Ovary (tissue), 9 donors: ENCODE results near the gene MEIS1. TPM values are rescaled to one million over a fixed set of nuclear protein-coding genes. Genes with fewer than 3 reads are reported as not detected.

Experiments
- DNase-seq, 5 donors: peaks; one replicate each; pipeline ENCODE4 v3.0.0-alpha.2; 2019 to 2020
- H3K27ac ChIP-seq, 2 donors: fragments of 200-600 bp; one replicate each; pipeline versions ENCODE4 v1.5.1 to v1.8.0; 2019 to 2022
- H3K27me3 ChIP-seq: fragments of 200-600 bp; one replicate; pipeline ENCODE4 v1.8.0; 2022
- H3K36me3 ChIP-seq: fragments of 200-600 bp; sonication (generic); one replicate; pipeline ENCODE4 v1.5.1; 2019
- H3K4me1 ChIP-seq: one replicate; pipeline ENCODE4 v1.8.1; 2013; ENCODE audit warnings: mild to moderate bottlenecking, moderate library complexity; ENCODE audit not compliant: insufficient read depth
- H3K4me3 ChIP-seq: fragments of 200-600 bp; sonication (generic); one replicate; pipeline ENCODE4 v1.5.1; 2017
- H3K9me3 ChIP-seq, 2 donors: fragments of 200-600 bp in 1 of 2; sonication (generic) in 1 of 2; one replicate each; pipeline versions ENCODE4 v1.5.1 to v1.8.1; 2013 to 2019; ENCODE audit warnings: mild to moderate bottlenecking in 1 of 2, moderate library complexity in 1 of 2
- CTCF ChIP-seq, 3 donors: fragments of 450-650 bp in 2 of 3; fragments of 200-600 bp in 1 of 3; IDR thresholded peaks; one replicate each; pipeline versions ENCODE4 v1.5.1 to v1.8.0; 2016 to 2022; ENCODE audit warnings: antibody characterized with exemption in 3 of 3, mild to moderate bottlenecking in 1 of 3
- EP300 ChIP-seq: sonication (generic); formaldehyde crosslinking; IDR thresholded peaks from one replicate; pipeline ENCODE4 v1.6.1; 2017; ENCODE audit warnings: antibody characterized with exemption
- POLR2A ChIP-seq: fragments of 450-650 bp; IDR thresholded peaks from one replicate; pipeline ENCODE4 v1.6.1; 2017; ENCODE audit warnings: antibody characterized with exemption, mild to moderate bottlenecking, moderate library complexity
- WGBS, 3 donors: extraction: QIAGEN DNeasy Blood & Tissue Kit in 1 of 3; methylation state at CpG; one replicate each; pipeline versions ENCODE4 v1.1.5 to v1.1.7; 2013 to 2017; 5-methylcytosine and 5-hydroxymethylcytosine counted together
- intact Hi-C, 4 donors: fragments of 100-400 bp; cut with DNase I; formaldehyde crosslinking; loops; one replicate each; pipeline versions ENCODE4 v1.11.0 to v1.15.1; 2022 to 2023
- polyA plus RNA-seq, 2 donors: library from polyadenylated mRNA; stranded (reverse); fragments of 200-250 nt in 1 of 2; fragments of 350-450 nt in 1 of 2; fragmentation: Illumina TruSeq in 1 of 2; extraction: RNeasy Lipid Tissue Mini Kit (QIAGEN cat#74804) in 1 of 2; gene quantifications; one replicate each; pipeline ENCODE4 v1.2.3, GENCODE V29; 2013 to 2014
- total RNA-seq, 7 donors: library from RNA; depleted of rRNA in 2 of 7; stranded (reverse); fragments of >200 nt in 2 of 7; fragmentation: NEBNext Ultra II Directional in 3 of 7; extraction: Animal tissue kit (Norgen Biotek cat#: 25700) in 3 of 7; gene quantifications; one replicate each; pipeline versions ENCODE4 v1.1.0 to v1.2.4, GENCODE V29; 2016 to 2023
- donor health status: DM: no; HTN: no; CAD: no; lungs with moderate emphysema.
- donor health status: DM: no; HTN: no; CAD: no.
- donor health status: Bipolar disorder and iron deficiency.
- donor health status: DM: yes; HTN: yes; CAD: no.
- donor health status: DM: no; HTN: no; CAD: no.
- donor health status: DM: yes; HTN: yes; CAD: no.

The MEIS1 gene
- total and polyA plus RNA-seq, 9 donors, result 19.4 to 163 (median 80.4) TPM

DNA sequence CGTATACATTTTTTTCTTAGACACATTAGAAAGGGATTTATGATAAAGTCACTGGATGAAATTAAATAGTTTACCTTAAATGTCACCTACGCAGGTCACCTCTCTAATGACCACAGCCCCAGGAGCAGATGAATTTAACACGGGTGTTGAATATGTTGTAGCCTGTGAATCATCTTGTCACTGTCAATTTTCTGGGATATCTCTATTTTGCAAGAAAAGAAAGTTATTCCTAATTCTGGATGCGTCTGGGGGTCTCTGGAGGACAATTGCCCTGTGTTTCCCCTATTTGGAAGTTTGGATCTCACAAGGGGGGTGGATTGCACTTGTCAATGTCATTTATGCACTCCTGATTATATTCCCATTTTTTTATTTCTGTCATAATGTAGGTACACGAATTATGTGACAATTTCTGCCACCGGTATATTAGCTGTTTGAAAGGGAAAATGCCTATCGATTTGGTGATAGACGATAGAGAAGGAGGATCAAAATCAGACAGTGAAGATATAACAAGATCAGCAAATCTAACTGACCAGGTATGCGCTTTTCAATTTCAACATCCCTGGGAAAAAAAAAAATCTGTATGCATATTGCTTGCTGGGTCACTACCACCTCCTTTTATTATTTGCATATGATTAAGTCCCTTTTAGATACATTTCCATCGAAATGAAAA, 7.7 kb downstream of the MEIS1 start:
- Histone ChIP-seq H3K9me3 (no peaks in the 10 kb centered on the region), H3K27me3 (no peaks in the 10 kb centered on the region), H3K4me1 (peaks cover 2% of the 10 kb centered on the region), H3K36me3 (no peaks in the 10 kb centered on the region), H3K27ac (peak overlapping the region; percentile 57 to 86), H3K4me3 (peak overlapping the region; percentile 49)
- TF ChIP-seq POLR2A (no peak), EP300 (no peak), CTCF (IDR thresholded peaks at IDR 0.05) (no peak)
- intact Hi-C loops, result loop anchor here in 2 of 4 donors (5.0 to 10.0 kb wide), 4 partner anchors 52 to 255 kb away; no protein-coding TSS in a partner anchor
- 30 to 82% (median 62%) methylated on average over 10 of the region's 10 CpGs for WGBS, 3 donors
- no peak for DNase-seq

GRCh38 chr2:66443186-66443978, 8.5 kb downstream of the MEIS1 start:
- Histone ChIP-seq H3K27me3 (no peaks in the 10 kb centered on the region), H3K9me3 (no peaks in the 10 kb centered on the region), H3K36me3 (no peaks in the 10 kb centered on the region), H3K4me1 (peaks cover 2% of the 10 kb centered on the region), H3K4me3 (peak overlapping the region; percentile 49), H3K27ac (peak overlapping the region; percentile 57 to 86)
- WGBS, 3 donors, result 22 to 70% (median 57%) methylated on average over 17 of the region's 17 CpGs
- intact Hi-C loops, result loop anchor here in 2 of 4 donors (5.0 to 10.0 kb wide), 4 partner anchors 51 to 254 kb away; no protein-coding TSS in a partner anchor
- DNase-seq, result peak in 2 of 5 donors; percentile 28 to 51
- no peak for TF ChIP-seq CTCF (IDR thresholded peaks at IDR 0.05)
- no peak for TF ChIP-seq POLR2A
- TF ChIP-seq EP300, result no peak

DNA sequence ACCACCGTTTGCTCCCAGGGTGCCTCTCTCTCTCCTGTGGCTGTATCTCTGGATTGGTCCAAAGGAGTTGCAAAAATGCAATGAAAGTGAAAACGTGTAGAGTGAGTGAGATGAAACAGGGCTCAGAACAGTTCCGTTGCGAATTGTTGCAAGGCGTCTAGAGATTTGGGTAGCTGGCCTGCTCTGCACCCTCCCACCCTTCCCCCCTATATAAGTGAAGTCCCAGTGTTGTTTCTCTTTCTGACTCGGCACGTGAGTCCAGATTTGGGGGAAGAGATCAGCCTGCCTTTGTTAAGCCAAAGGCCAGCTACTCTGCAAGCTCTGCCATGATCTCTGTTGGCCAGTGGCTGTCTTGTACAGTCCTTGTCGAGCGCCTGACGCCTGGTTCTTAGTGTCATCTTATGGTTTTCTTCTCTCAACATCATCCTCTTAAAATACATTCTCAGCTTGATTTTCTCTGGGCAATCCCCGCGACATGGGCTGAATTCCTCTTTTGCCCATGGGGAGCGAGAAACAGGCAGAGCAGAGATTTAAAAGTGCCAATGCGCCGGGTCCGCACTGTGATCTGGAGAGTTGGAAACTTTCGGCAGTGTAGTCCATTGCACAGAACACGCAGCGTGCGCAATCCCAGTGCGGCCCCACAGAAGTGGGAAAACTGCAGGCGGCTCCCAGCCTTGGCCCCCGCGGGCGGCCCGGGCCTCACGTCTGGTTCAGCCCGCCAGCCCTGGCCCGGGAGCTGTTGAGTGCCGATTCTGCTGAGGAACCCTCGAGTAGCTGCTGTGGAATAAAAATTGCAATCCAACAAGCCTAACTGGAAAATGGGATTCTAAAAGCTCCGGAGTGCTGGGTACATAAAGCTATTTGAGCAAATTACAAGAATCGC, 9.3 kb downstream of the MEIS1 start:
- Histone ChIP-seq H3K27me3 (no peaks in the 10 kb centered on the region), H3K9me3 (no peaks in the 10 kb centered on the region), H3K4me1 (peaks cover 2% of the 10 kb centered on the region), H3K27ac (peak overlapping the region; percentile 57 to 86), H3K4me3 (peak overlapping the region; percentile 49), H3K36me3 (no peaks in the 10 kb centered on the region)
- DNase-seq, result peak in 4 of 5 donors; percentile 36 to 53 (median 44)
- intact Hi-C loops, result loop anchor here in 2 of 4 donors (5.0 to 10.0 kb wide), 4 partner anchors 51 to 253 kb away; no protein-coding TSS in a partner anchor
- 24 to 68% (median 46%) methylated on average over 33 of the region's 33 CpGs for WGBS, 3 donors
- TF ChIP-seq POLR2A, result no peak
- no peak for TF ChIP-seq EP300
- no peak for TF ChIP-seq CTCF (IDR thresholded peaks at IDR 0.05)
